ENCODE results near the gene KIR2DL1.

GRCh38 chr19:54806516-54806838 lies 36.9 kb downstream of the KIR2DL1 start:
- TF ChIP-seq CTCF (conservative IDR thresholded peaks at IDR 0.05; ENCODE audit: low read depth, low read length) (no peak), MAFK (IDR thresholded peaks at IDR 0.05; ENCODE audit: low read depth, low read length) (peak; percentile 11; the same call in 1 of the 2 replicates), SMC3 (IDR thresholded peaks at IDR 0.05; ENCODE audit: low read depth, low read length) (no peak), CEBPB (IDR thresholded peaks at IDR 0.05; ENCODE audit: low read depth, low read length) (no peak), RFX5 (IDR thresholded peaks at IDR 0.05; ENCODE audit: low read depth, low read length) (no peak), POLR2A (IDR thresholded peaks at IDR 0.05; ENCODE audit: low read depth, low read length) (no peak), USF2 (IDR thresholded peaks at IDR 0.05; ENCODE audit: low read depth, low read length) (no peak)

Data from IMR-90 (cell line).